ENCODE measurements around the gene COLEC11.

Gene COLEC11

DNA sequence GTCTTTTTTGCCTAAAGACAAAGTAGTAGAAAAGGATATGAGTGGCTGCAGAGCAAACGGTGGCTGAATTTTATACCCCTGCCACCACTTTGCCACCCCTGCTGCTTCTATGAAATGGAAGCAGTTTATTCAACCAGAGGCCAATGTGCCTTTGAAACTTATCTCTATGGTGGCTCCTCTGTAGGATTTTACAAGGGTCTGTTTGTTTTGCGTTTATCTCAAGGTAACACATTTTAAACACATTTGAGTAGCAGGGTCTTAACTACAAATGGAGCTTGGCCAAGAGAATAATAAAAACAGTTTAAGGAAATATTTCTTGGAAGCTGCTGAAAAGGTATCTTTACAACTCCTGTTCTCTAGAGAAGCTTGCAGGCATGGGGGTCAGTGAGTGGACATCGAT lies 69.2 kb downstream of the COLEC11 start:
- no peak overlapping the region for H3K4me3 ChIP-seq (ENCODE audit: low read depth, low read length)
- TF ChIP-seq, protein P1, sequence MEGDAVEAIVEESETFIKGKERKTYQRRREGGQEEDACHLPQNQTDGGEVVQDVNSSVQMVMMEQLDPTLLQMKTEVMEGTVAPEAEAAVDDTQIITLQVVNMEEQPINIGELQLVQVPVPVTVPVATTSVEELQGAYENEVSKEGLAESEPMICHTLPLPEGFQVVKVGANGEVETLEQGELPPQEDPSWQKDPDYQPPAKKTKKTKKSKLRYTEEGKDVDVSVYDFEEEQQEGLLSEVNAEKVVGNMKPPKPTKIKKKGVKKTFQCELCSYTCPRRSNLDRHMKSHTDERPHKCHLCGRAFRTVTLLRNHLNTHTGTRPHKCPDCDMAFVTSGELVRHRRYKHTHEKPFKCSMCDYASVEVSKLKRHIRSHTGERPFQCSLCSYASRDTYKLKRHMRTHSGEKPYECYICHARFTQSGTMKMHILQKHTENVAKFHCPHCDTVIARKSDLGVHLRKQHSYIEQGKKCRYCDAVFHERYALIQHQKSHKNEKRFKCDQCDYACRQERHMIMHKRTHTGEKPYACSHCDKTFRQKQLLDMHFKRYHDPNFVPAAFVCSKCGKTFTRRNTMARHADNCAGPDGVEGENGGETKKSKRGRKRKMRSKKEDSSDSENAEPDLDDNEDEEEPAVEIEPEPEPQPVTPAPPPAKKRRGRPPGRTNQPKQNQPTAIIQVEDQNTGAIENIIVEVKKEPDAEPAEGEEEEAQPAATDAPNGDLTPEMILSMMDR (IDR thresholded peaks at IDR 0.05; ENCODE audit: insufficient read depth, low read depth, low read length, missing control alignments), result no peak
- no peak for DNase-seq (ENCODE audit: low read depth)

DNA sequence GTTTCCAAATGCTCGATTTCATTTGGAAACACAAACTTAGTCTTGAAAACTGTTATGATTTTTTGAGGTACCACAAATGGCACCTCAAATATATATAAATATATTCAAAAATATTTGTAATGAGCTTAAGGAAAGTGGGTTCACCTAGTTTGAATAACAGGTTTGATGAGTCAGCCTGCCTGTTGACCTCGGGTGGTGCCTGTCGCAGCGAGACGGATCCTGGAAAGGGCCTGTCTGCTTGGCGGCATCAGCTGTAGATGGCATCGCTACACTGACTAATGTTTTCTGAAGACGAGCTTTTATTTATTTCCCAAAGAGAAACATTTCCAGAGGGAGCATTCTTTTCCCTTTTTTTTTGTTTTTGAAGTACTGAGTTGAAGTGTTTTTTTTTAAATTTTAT lies 70.0 kb downstream of the COLEC11 start:
- no peak for DNase-seq (ENCODE audit: low read depth)
- no peak overlapping the region for H3K4me3 ChIP-seq (ENCODE audit: low read depth, low read length)
- TF ChIP-seq, protein P1 (IDR thresholded peaks at IDR 0.05; ENCODE audit: insufficient read depth, low read depth, low read length, missing control alignments), result no peak

DNA sequence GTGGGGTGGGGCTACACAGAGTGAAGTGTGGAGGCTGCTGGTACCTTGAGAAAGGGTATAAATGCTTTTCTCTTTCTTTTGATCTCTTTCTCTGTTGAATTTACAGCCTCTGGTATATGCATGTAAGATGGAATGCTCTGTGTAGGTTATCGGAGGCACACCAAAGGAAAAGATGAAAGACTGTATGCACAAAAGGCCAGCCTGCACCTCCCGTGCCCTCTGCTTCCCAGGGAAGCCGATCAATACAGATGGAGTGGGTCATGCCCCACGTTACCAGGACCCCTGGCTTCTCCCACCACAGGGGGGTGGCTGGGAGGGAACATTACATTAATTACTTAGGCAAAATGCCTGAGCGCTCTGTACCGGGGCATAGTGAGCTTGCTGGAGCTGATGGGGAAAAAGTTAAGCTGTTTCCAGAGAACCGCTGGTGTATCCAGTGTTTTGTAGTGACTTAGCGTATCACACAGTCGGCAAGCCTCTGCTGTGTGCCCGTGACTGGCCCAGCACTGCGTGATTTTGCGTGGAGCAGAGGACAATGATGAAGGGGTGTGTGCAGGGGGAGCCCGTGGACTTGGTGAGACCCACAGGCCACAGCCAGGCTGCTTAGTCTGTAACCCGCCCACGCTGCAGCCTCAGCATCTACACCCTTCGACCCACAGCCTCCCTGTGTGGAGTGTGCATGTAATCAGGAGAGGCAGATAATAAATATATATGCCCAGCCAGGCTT lies 71.1 kb downstream of the COLEC11 start:
- TF ChIP-seq, protein P1 (IDR thresholded peaks at IDR 0.05; ENCODE audit: insufficient read depth, low read depth, low read length, missing control alignments), result no peak
- no peak for DNase-seq (ENCODE audit: low read depth)
- H3K4me3 ChIP-seq (ENCODE audit: low read depth, low read length), result no peak overlapping the region

DNA sequence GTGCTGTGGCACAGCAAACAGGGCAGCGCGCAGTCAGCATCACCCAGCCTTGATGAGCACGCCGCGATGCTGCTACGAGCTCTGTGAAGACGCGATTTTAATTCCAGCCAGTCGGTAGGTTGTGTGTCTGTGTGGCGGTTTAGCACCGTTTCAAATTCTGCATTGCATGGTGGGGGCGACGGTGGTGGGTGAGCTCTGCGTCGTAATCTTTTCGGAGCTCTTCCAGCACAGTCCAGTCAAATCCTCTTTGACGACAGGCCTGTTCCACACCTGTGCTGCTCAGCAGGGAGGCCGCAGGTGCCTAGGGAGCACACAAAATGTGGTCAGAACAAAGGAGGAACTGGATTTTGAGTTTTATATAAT lies 71.7 kb downstream of the COLEC11 start:
- TF ChIP-seq, protein P1 (IDR thresholded peaks at IDR 0.05; ENCODE audit: insufficient read depth, low read depth, low read length, missing control alignments), result no peak
- no peak overlapping the region for H3K4me3 ChIP-seq (ENCODE audit: low read depth, low read length)
- DNase-seq (ENCODE audit: low read depth), result no peak

DNA sequence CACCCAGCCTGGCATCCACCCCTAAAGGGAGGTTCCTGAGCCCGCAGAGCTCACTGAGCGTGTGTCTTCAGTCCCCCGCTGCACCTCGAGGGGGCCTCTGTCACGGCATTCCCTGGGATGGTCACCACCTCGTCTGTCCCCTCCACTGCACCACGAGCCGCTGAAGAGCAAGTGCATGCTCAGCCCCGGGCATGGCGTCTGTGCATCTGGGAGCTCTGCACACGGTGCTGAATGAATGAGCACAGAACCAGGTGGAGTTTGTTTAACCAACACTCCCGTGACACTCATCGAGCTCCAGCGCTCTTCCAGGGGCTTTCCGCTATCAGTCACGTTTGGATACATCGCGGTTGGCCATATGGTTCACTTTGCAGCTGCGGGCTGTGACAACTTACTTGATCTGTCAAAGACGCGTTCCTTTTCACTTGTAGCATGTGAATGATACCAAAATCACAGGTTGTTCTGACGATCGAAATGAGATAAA lies 72.3 kb downstream of the COLEC11 start:
- H3K4me3 ChIP-seq (ENCODE audit: low read depth, low read length), result no peak overlapping the region
- TF ChIP-seq, protein P1 (IDR thresholded peaks at IDR 0.05; ENCODE audit: insufficient read depth, low read depth, low read length, missing control alignments), result no peak
- peak; percentile 90 for DNase-seq (ENCODE audit: low read depth)

DNA sequence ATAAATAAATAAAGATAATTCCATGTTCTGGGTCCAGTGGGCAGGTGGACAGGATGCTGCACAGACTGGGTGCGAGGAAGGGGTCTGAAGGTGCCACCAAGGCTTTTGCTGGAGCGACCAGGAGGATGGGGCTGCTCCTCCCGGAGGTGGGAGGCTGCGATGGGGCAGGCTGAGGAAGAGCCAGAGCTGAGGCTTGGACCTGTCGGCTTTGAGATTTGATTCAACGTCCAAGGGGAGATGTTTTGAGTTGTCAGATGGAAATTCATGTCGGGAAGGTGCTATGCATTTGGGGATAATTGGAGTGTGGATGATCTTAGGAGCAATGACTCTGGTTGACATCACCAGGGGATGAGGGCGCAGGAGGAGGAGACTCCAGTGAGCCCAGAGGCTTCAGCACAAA lies 74.7 kb downstream of the COLEC11 start:
- TF ChIP-seq, protein P1 (IDR thresholded peaks at IDR 0.05; ENCODE audit: insufficient read depth, low read depth, low read length, missing control alignments), result no peak
- H3K4me3 ChIP-seq (ENCODE audit: low read depth, low read length), result no peak overlapping the region
- no peak for DNase-seq (ENCODE audit: low read depth)

DNA sequence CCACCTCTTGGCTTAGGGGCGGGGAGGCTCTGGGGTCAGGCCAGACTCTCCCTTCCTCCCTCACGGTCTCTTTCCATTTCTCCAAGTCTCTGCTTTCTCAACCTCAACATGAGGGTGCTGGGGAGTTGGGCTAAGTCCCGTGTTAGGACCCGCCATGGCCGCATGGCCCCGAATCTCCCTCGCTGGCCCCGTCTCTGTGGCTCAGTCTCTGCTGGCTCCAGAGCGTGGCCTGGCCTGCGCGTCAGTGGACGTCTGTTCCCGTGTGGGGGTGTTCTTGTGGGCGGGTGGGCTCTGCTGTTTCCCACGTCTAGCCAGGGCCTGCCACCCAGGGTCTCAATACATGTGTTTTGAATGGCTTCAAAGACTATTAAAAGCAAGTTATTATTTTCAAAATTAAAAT lies 75.5 kb downstream of the COLEC11 start:
- TF ChIP-seq, protein P1 (IDR thresholded peaks at IDR 0.05; ENCODE audit: insufficient read depth, low read depth, low read length, missing control alignments), result no peak
- DNase-seq (ENCODE audit: low read depth), result no peak
- H3K4me3 ChIP-seq (ENCODE audit: low read depth, low read length), result no peak overlapping the region

All from GM12865 (cell line).